PC-3 (cell line): ENCODE results near the gene PPP1R7.

Experiments
- CTCF ChIP-seq: fragments of 300-600 bp; sonication (generic); conservative IDR thresholded peaks from 2 replicates; pipeline ENCODE4 v1.5.1; 2017; ENCODE audit warnings: antibody characterized with exemption, low read depth, mild to moderate bottlenecking, low read length
- EZH2 ChIP-seq: fragments of 300-600 bp; sonication (generic); IDR thresholded peaks from one replicate; pipeline ENCODE4 v1.6.1; 2017; ENCODE audit warnings: antibody characterized with exemption, mild to moderate bottlenecking, low read length; ENCODE audit not compliant: unreplicated experiment
- EZH2phosphoT487 ChIP-seq: fragments of 300-600 bp; sonication (generic); IDR thresholded peaks from 2 replicates; pipeline ENCODE4 v1.6.1; 2018; ENCODE audit warnings: mild to moderate bottlenecking, antibody characterized with exemption, low read length, borderline replicate concordance

- TF ChIP-seq CTCF (no peak), EZH2 (no peak), EZH2phosphoT487 (no peak)
Measured at GRCh38 chr2:241134711-241135110, 15.6 kb upstream of the PPP1R7 start.
